Natural killer cell treated with Interleukin-12 subunit alpha and Interleukin-12 subunit beta and Interleukin-15 and Interleukin-18, amount 100 ng/mL, for 72 hours (primary cell): Measurements from ENCODE around the gene STK39. TPM values are rescaled to one million over a fixed set of nuclear protein-coding genes. Genes with fewer than 3 reads are reported as not detected.

ENCODE experiments used
- ATAC-seq, 2 donors: fragments of 150-1000 bp; cut with Tn5 transposase in 1 of 2; sonication (Bioruptor Pico), chemical (Tn5 transposase) in 1 of 2; 2 replicates each; pipeline ENCODE4 v1.10.0; 2021
- DNase-seq: peaks from one replicate; pipeline ENCODE4 v3.0.0; 2022; ENCODE audit warnings: low spot score
- H3K27ac Mint-ChIP-seq, 2 donors: 1 replicate in 1 of 2; 2 replicates in 1 of 2; pipeline ENCODE4 v1.8.0; 2022; ENCODE audit warnings: mixed read lengths in 2 of 2, mild to moderate bottlenecking in 1 of 2, moderate library complexity in 1 of 2
- H3K27me3 Mint-ChIP-seq, 2 donors: 1 replicate in 1 of 2; 2 replicates in 1 of 2; pipeline ENCODE4 v1.8.0; 2022; ENCODE audit warnings: mixed read lengths in 2 of 2
- H3K36me3 Mint-ChIP-seq: one replicate; pipeline ENCODE4 v1.8.0; 2022; ENCODE audit warnings: mixed read lengths
- H3K4me1 Mint-ChIP-seq, 2 donors: 1 replicate in 1 of 2; 2 replicates in 1 of 2; pipeline ENCODE4 v1.8.0; 2022; ENCODE audit warnings: low read depth in 2 of 2, mixed read lengths in 2 of 2, mild to moderate bottlenecking in 1 of 2
- H3K4me3 Mint-ChIP-seq: one replicate; pipeline ENCODE4 v1.8.0; 2022; ENCODE audit warnings: mixed read lengths
- H3K9me3 Mint-ChIP-seq: 2 replicates; pipeline ENCODE4 v1.8.0; 2022; ENCODE audit warnings: mixed read lengths
- total RNA-seq, 2 donors: library from RNA; stranded (reverse); gene quantifications; one replicate each; pipeline ENCODE4 v1.2.3, GENCODE V29; 2022

STK39 gene
- total RNA-seq, 2 donors from 2014 or later: 39.1 to 52.0 TPM

- peak overlapping the region in 1 of 2 donors; percentile 93 for H3K27ac Mint-ChIP-seq
- ATAC-seq: no peak
- H3K36me3 Mint-ChIP-seq: no peaks in the 10 kb centered on the region
- no peak overlapping the region for H3K4me3 Mint-ChIP-seq
- H3K9me3 Mint-ChIP-seq: no peaks in the 10 kb centered on the region
- DNase-seq: no peak
- H3K4me1 Mint-ChIP-seq: peaks cover 61 to 75% of the 10 kb centered on the region in 2 donors
- H3K27me3 Mint-ChIP-seq: no peaks in the 10 kb centered on the region
These were observed 67.8 kb downstream of the STK39 start for GRCh38 chr2:168179592-168179991.

GRCh38 chr2:168178520-168179324 is 68.7 kb downstream of the STK39 start:
- H3K27me3 Mint-ChIP-seq: no peaks in the 10 kb centered on the region
- DNase-seq (no peak), ATAC-seq (peak; percentile 81 to 84)
- peak overlapping the region; percentile 60 for H3K4me3 Mint-ChIP-seq
- H3K4me1 Mint-ChIP-seq: peaks cover 62 to 78% of the 10 kb centered on the region in 2 donors
- peak overlapping the region; percentile 71 to 93 for H3K27ac Mint-ChIP-seq
- no peaks in the 10 kb centered on the region for H3K9me3 Mint-ChIP-seq
- no peaks in the 10 kb centered on the region for H3K36me3 Mint-ChIP-seq

- Mint-ChIP-seq H3K27me3 (no peaks in the 10 kb centered on the region), H3K4me1 (peaks cover 54 to 68% of the 10 kb centered on the region in 2 donors), H3K27ac (peak overlapping the region; percentile 71 to 93), H3K36me3 (no peaks in the 10 kb centered on the region), H3K4me3 (peak overlapping the region; percentile 54), H3K9me3 (no peaks in the 10 kb centered on the region)
- no peak for ATAC-seq
- no peak for DNase-seq
These were observed 71.0 kb downstream of the STK39 start for GRCh38 chr2:168176402-168176801.

- H3K4me1 Mint-ChIP-seq: peaks cover 60 to 74% of the 10 kb centered on the region in 2 donors
- no peaks in the 10 kb centered on the region for H3K36me3 Mint-ChIP-seq
- no peaks in the 10 kb centered on the region for H3K27me3 Mint-ChIP-seq
- DNase-seq: no peak
- H3K4me3 Mint-ChIP-seq: peak overlapping the region; percentile 86
- peak overlapping the region; percentile 84 to 93 for H3K27ac Mint-ChIP-seq
- ATAC-seq: no peak
- H3K9me3 Mint-ChIP-seq: no peaks in the 10 kb centered on the region
These were observed 71.9 kb downstream of the STK39 start for GRCh38 chr2:168175469-168175868.

- peak overlapping the region; percentile 86 for H3K4me3 Mint-ChIP-seq
- peaks cover 64 to 80% of the 10 kb centered on the region in 2 donors for H3K4me1 Mint-ChIP-seq
- ATAC-seq: peak; percentile 86 to 91
- no peaks in the 10 kb centered on the region for H3K9me3 Mint-ChIP-seq
- H3K36me3 Mint-ChIP-seq: no peaks in the 10 kb centered on the region
- DNase-seq: no peak
- H3K27me3 Mint-ChIP-seq: no peaks in the 10 kb centered on the region
- peak overlapping the region; percentile 84 to 93 for H3K27ac Mint-ChIP-seq
These were observed 72.6 kb downstream of the STK39 start for GRCh38 chr2:168174756-168175155.

- H3K4me3 Mint-ChIP-seq: no peak overlapping the region
- peaks cover 60 to 65% of the 10 kb centered on the region in 2 donors for H3K4me1 Mint-ChIP-seq
- no peaks in the 10 kb centered on the region for H3K27me3 Mint-ChIP-seq
- no peaks in the 10 kb centered on the region for H3K36me3 Mint-ChIP-seq
- no peak for ATAC-seq
- DNase-seq: no peak
- no peaks in the 10 kb centered on the region for H3K9me3 Mint-ChIP-seq
- H3K27ac Mint-ChIP-seq: peak overlapping the region in 1 of 2 donors; percentile 75
These were observed 75.3 kb downstream of the STK39 start for GRCh38 chr2:168172071-168172470.

GRCh38 chr2:168171059-168171762 is 76.2 kb downstream of the STK39 start:
- ATAC-seq (peak in 1 of 2 donors; percentile 58), DNase-seq (no peak)
- H3K27ac Mint-ChIP-seq: peak overlapping the region; percentile 15 to 71
- peaks cover 65% of the 10 kb centered on the region in 2 donors for H3K4me1 Mint-ChIP-seq
- H3K9me3 Mint-ChIP-seq: no peaks in the 10 kb centered on the region
- H3K4me3 Mint-ChIP-seq: no peak overlapping the region
- peaks cover 7% of the 10 kb centered on the region for H3K36me3 Mint-ChIP-seq
- H3K27me3 Mint-ChIP-seq: no peaks in the 10 kb centered on the region

- H3K36me3 Mint-ChIP-seq: peaks cover 7% of the 10 kb centered on the region
- H3K9me3 Mint-ChIP-seq: no peaks in the 10 kb centered on the region
- H3K4me3 Mint-ChIP-seq: no peak overlapping the region
- DNase-seq: no peak
- peak overlapping the region; percentile 15 to 71 for H3K27ac Mint-ChIP-seq
- no peak for ATAC-seq
- peaks cover 61 to 64% of the 10 kb centered on the region in 2 donors for H3K4me1 Mint-ChIP-seq
- no peaks in the 10 kb centered on the region for H3K27me3 Mint-ChIP-seq
These were observed 78.2 kb downstream of the STK39 start for GRCh38 chr2:168169097-168169745.

GRCh38 chr2:168167511-168168263 is 79.7 kb downstream of the STK39 start:
- DNase-seq: no peak
- Mint-ChIP-seq H3K27me3 (no peaks in the 10 kb centered on the region), H3K4me3 (peak overlapping the region; percentile 40), H3K4me1 (peaks cover 55 to 64% of the 10 kb centered on the region in 2 donors), H3K27ac (peak overlapping the region; percentile 36 to 53), H3K36me3 (peaks cover 15% of the 10 kb centered on the region), H3K9me3 (no peaks in the 10 kb centered on the region)
- peak in 1 of 2 donors; percentile 36 for ATAC-seq

GRCh38 chr2:168166902-168167510 is 80.4 kb downstream of the STK39 start:
- Mint-ChIP-seq H3K9me3 (no peaks in the 10 kb centered on the region), H3K27me3 (no peaks in the 10 kb centered on the region), H3K4me1 (peaks cover 50 to 60% of the 10 kb centered on the region in 2 donors), H3K4me3 (peak overlapping the region; percentile 40), H3K27ac (peak overlapping the region; percentile 36 to 53), H3K36me3 (peaks cover 15% of the 10 kb centered on the region)
- ATAC-seq (peak; percentile 52 to 81), DNase-seq (no peak)

- DNase-seq (no peak), ATAC-seq (no peak)
- Mint-ChIP-seq H3K4me1 (peaks cover 49 to 56% of the 10 kb centered on the region in 2 donors), H3K27me3 (no peaks in the 10 kb centered on the region), H3K4me3 (peak overlapping the region; percentile 40), H3K9me3 (no peaks in the 10 kb centered on the region), H3K27ac (peak overlapping the region; percentile 36 to 53), H3K36me3 (peaks cover 15% of the 10 kb centered on the region)
These were observed 81.2 kb downstream of the STK39 start for GRCh38 chr2:168165985-168166901.

- Mint-ChIP-seq H3K27me3 (no peaks in the 10 kb centered on the region), H3K27ac (peak overlapping the region in 1 of 2 donors; percentile 53), H3K4me1 (peaks cover 41 to 48% of the 10 kb centered on the region in 2 donors), H3K9me3 (no peaks in the 10 kb centered on the region), H3K4me3 (no peak overlapping the region), H3K36me3 (peaks cover 15% of the 10 kb centered on the region)
- ATAC-seq: no peak
- DNase-seq: no peak
These were observed 82.0 kb downstream of the STK39 start for GRCh38 chr2:168165397-168165796.
